K562 (cell line): Measurements from ENCODE around the gene LAMA3. TPM values are rescaled to one million over a fixed set of nuclear protein-coding genes. Genes with fewer than 3 reads are reported as not detected.

Experiments used
- ATAC-seq: fragments of 200-7000 bp; cut with Tn5 transposase; 3 replicates; pipeline ENCODE4 v1.9.1; 2020; ENCODE audit warnings: moderate library complexity
- BruUV-seq: library from RNA; stranded (reverse); fragments of 400-500 nt; replicated peaks from 2 replicates; lab custom pipeline; 2021; lab: Mats Ljungman, UMichigan
- CTCF ChIA-PET: fragments of 300-600 bp; formaldehyde crosslinking; extraction: SDS; loops from one replicate; lab custom pipeline; 2021; ENCODE audit warnings: low intra/inter-chr PET ratio; lab: Yijun Ruan, JAX
- POLR2A ChIA-PET: fragments of 300-600, 350-650 bp; sonication (Branson Sonifier 250); formaldehyde crosslinking; extraction: SDS; loops from one replicate; lab custom pipeline; 2021; ENCODE audit warnings: antibody characterized with exemption, inconsistent platforms; lab: Yijun Ruan, JAX
- DNase-seq, 4 experiments: peaks; one replicate each; pipeline versions ENCODE4 v3.0.0 to v3.0.0-alpha.2; 2011 to 2018; ENCODE audit warnings: low spot score in 3 of 4, mixed read lengths in 3 of 4; ENCODE audit errors: extremely low read depth in 1 of 4
- FAIRE-seq: peaks from 2 replicates; lab custom pipeline; 2011; peaks lifted over from hg19 to GRCh38; lab: Jason Lieb, UNC
- H2AFZ ChIP-seq: 2 replicates; pipeline ENCODE4 v1.6.0; 2011; ENCODE audit warnings: low read depth, low read length, control low read depth, inconsistent platforms
- H3K27ac ChIP-seq: fragments of 200-600 bp; 3 replicates; pipeline ENCODE4 v1.8.0; 2011; ENCODE audit warnings: low read depth, mild to moderate bottlenecking, control low read depth, inconsistent platforms, low read length, moderate library complexity, mixed read lengths; ENCODE audit errors: extremely low read depth
- H3K27me3 ChIP-seq, 2 experiments: fragments of 300-600 bp in 1 of 2; 2 replicates in 1 of 2; 3 replicates in 1 of 2; pipeline versions ENCODE4 v1.6.0 to v1.8.0; 2011; ENCODE audit warnings: inconsistent platforms in 2 of 2, low read length in 2 of 2, mild to moderate bottlenecking in 1 of 2, mixed read lengths in 1 of 2, moderate library complexity in 1 of 2; ENCODE audit not compliant: control insufficient read depth in 2 of 2, insufficient read depth in 2 of 2
- H3K36me3 ChIP-seq: fragments of 300-600 bp; 3 replicates; pipeline ENCODE4 v1.8.0; 2011; ENCODE audit warnings: mild to moderate bottlenecking, low read length, inconsistent platforms; ENCODE audit not compliant: control insufficient read depth, insufficient read depth
- H3K4me1 ChIP-seq, 2 experiments: fragments of 200-600 bp in 1 of 2; replicated peaks in 1 of 2; 2 replicates in 1 of 2; 3 replicates in 1 of 2; pipeline versions ENCODE4 v1.5.1 to v1.8.0; 2011; ENCODE audit warnings: inconsistent platforms in 2 of 2, low read length in 2 of 2, mild to moderate bottlenecking in 1 of 2, mixed read lengths in 1 of 2, moderate library complexity in 1 of 2; ENCODE audit not compliant: control insufficient read depth in 2 of 2, insufficient read depth in 2 of 2
- H3K4me2 ChIP-seq: 2 replicates; pipeline ENCODE4 v1.6.1; 2011; ENCODE audit warnings: low read length, control low read depth, inconsistent platforms, mixed read lengths; ENCODE audit not compliant: insufficient read depth
- H3K4me3 ChIP-seq: fragments of 200-600 bp; sonication (generic), shearing (Covaris generic); 2 replicates; pipeline ENCODE4 v1.5.1; 2016; ENCODE audit warnings: control low read depth, inconsistent platforms
- H3K79me2 ChIP-seq: fragments of 200-600 bp; 3 replicates; pipeline ENCODE4 v1.8.0; 2011; ENCODE audit warnings: low read length, inconsistent platforms; ENCODE audit not compliant: control insufficient read depth, insufficient read depth
- H3K9ac ChIP-seq, 2 experiments: 2 replicates each; pipeline versions ENCODE4 v1.6.0 to v1.6.1; 2011; ENCODE audit warnings: low read depth in 2 of 2, low read length in 2 of 2, control low read depth in 1 of 2, inconsistent platforms in 1 of 2, mild to moderate bottlenecking in 1 of 2, mixed read lengths in 1 of 2; ENCODE audit not compliant: insufficient read depth in 1 of 2
- H3K9me1 ChIP-seq: one replicate; pipeline ENCODE4 v1.6.0; 2011; ENCODE audit warnings: inconsistent platforms, mild to moderate bottlenecking, low read length, moderate library complexity; ENCODE audit not compliant: control insufficient read depth, insufficient read depth
- H3K9me3 ChIP-seq: replicated peaks from 2 replicates; pipeline ENCODE4 v1.5.1; 2011; ENCODE audit warnings: low read depth, low read length, inconsistent platforms; ENCODE audit not compliant: control insufficient read depth, insufficient read depth
- H4K20me1 ChIP-seq: replicated peaks from 2 replicates; pipeline ENCODE4 v1.6.1; 2011; ENCODE audit warnings: low read length, inconsistent platforms, mixed read lengths; ENCODE audit not compliant: control insufficient read depth, insufficient read depth
- CHCHD3 ChIP-seq: fragments of 250-450 bp; sonication (Bioruptor Pico); IDR thresholded peaks from 2 replicates; pipeline ENCODE4 v2.1.2; 2022; ENCODE audit warnings: mild to moderate bottlenecking
- ETV1 ChIP-seq: fragments of 450-650 bp; conservative IDR thresholded peaks from 2 replicates; pipeline ENCODE4 v1.6.1; 2016; ENCODE audit warnings: missing genetic modification characterization, control low read depth, low read depth, missing compliant biosample characterization
- NFIC ChIP-seq: fragments of 450-650 bp; IDR thresholded peaks from 2 replicates; pipeline ENCODE4 v1.6.1; 2017; ENCODE audit warnings: mild to moderate bottlenecking, inconsistent platforms
- RAD51 ChIP-seq: fragments of 450-650 bp; IDR thresholded peaks from 2 replicates; pipeline ENCODE4 v1.7.1; 2016; ENCODE audit warnings: low read depth, mild to moderate bottlenecking, borderline replicate concordance
- RCOR1 ChIP-seq, 2 experiments: IDR thresholded peaks; 2 replicates each; pipeline ENCODE4 v1.6.1; 2012; ENCODE audit warnings: low read depth in 2 of 2, low read length in 2 of 2, borderline replicate concordance in 1 of 2, improper control_type of control experiment in 1 of 2
- SNIP1 ChIP-seq: fragments of 450-650 bp; IDR thresholded peaks from 2 replicates; pipeline ENCODE4 v1.7.1; 2017; ENCODE audit warnings: low read depth, mild to moderate bottlenecking
- SREBF1 ChIP-seq: fragments of 150-350 bp; IDR thresholded peaks from 2 replicates; pipeline ENCODE4 v1.6.1; 2014; ENCODE audit warnings: antibody characterized with exemption, low read depth, low read length, borderline replicate concordance
- WGBS: fragments of 100-300 bp; shearing (Covaris generic); methylation state at CpG from one replicate; pipeline ENCODE4 v1.1.6; 2016; ENCODE audit warnings: low coverage, mixed read lengths; ENCODE audit not compliant: insufficient coverage; ENCODE audit errors: missing lambda C conversion rate; 5-methylcytosine and 5-hydroxymethylcytosine counted together
- in situ Hi-C: fragments of 300-500 bp; cut with MboI; formaldehyde crosslinking; loops from 4 replicates; pipeline ENCODE4 v1.15.0; 2018; ENCODE audit warnings: inconsistent platforms, mixed read lengths
- intact Hi-C: fragments of 100-400 bp; cut with micrococcal nuclease; formaldehyde crosslinking; loops from 2 replicates; pipeline ENCODE4 v1.14.2; 2022
- polyA plus RNA-seq, 8 experiments: library from polyadenylated mRNA; depleted of rRNA in 4 of 8; stranded (reverse) in 5 of 8; unstranded in 3 of 8; fragments of >200 nt; fragmentation: Nextera tagmentation in 2 of 8; fragmentation: Illumina TruSeq in 1 of 8; extraction: Ambion mirVana in 2 of 8; extraction: Trizol in 1 of 8; gene quantifications; 2 replicates each; pipeline versions ENCODE4 v1.2.1 to v1.2.3, GENCODE V29; 2011 to 2014; ENCODE audit warnings: inconsistent platforms in 1 of 8, missing spikeins in 1 of 8
- total RNA-seq, 7 experiments: library from RNA; depleted of rRNA in 6 of 7; stranded (reverse); fragments of >200 nt in 6 of 7; fragmentation: Illumina TruSeq in 2 of 7; extraction: Trizol in 2 of 7; gene quantifications; 2 replicates each; pipeline versions ENCODE4 v1.2.1 to v1.2.3, GENCODE V29; 2011 to 2021; ENCODE audit warnings: low replicate concordance in 1 of 7
- TF ChIP-seq, protein P1 (sequence below): fragments of 250-450 bp; sonication (Bioruptor Pico); IDR thresholded peaks from 2 replicates; pipeline ENCODE4 v1.4.0; 2020

The LAMA3 gene
- total and polyA plus RNA-seq, 9 of the 15 experiments (the other 6 are each of a cell fraction or from before 2014, with no cell fraction given) = 0.07 TPM; not detected in 8

DNA sequence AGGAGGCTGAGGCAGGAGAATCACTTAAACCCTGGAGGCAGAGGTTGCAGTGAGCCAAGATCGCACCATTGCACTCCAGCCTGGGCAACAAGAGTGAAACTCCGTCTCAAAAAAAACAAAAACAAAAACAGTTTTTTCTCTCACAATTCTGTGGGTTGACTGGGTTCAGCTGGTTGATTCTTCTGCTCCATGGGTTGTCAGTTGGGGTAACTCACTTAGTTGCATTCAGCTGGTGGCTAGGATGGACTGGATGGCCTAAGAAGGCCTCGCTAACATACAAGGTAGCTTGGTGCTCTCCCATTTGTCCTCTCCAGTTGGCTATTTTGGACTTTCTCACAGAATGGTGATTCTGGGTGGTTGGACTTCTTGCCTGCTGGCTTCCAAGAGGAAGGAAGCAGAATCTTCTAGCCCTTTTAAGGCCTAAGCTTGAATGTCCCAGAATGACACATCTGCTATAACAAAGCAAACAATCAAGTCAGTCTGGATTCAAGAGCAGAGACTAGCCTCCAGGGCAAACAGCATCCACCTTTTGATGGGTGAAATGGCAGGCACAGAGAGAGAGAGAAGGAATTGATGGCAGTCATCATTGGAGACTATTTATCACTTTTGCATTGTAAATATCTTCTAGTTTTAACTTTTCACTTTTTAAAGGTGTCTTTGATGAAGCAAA lies 17.9 kb downstream of the LAMA3 start:
- H3K27ac ChIP-seq = no peak overlapping the region
- no peak for TF ChIP-seq SNIP1
- TF ChIP-seq SREBF1 = no peak
- TF ChIP-seq RCOR1 (IDR thresholded peaks at IDR 0.05; ENCODE audit: borderline replicate concordance in 1 of 2, low read depth in 2 of 2, low read length in 2 of 2) = no peak
- TF ChIP-seq RAD51 = no peak
- ATAC-seq (no peak), DNase-seq (no peak), FAIRE-seq (no peak)
- POLR2A ChIA-PET = no interaction called here
- BruUV-seq = no TSS peak
- H4K20me1 ChIP-seq = no peaks in the 10 kb centered on the region
- no peak overlapping the region for H2AFZ ChIP-seq
- H3K4me1 ChIP-seq = peaks cover 0 to 11% of the 10 kb centered on the region in 2 experiments; a peak in 2 of 5 replicates
- H3K79me2 ChIP-seq = no peaks in the 10 kb centered on the region
- no peak overlapping the region for H3K4me2 ChIP-seq
- intact Hi-C loops (no loop called here), in situ Hi-C loops (no loop called here)
- H3K9me1 ChIP-seq = no peaks in the 10 kb centered on the region
- H3K9me3 ChIP-seq = no peaks in the 10 kb centered on the region
- no peaks in the 10 kb centered on the region for H3K36me3 ChIP-seq
- H3K4me3 ChIP-seq = no peak overlapping the region
- CTCF ChIA-PET = no interaction called here
- WGBS = 8% methylated on average over 2 of the region's 3 CpGs
- no peak overlapping the region for H3K9ac ChIP-seq
- peaks cover 6 to 9% of the 10 kb centered on the region in 2 experiments for H3K27me3 ChIP-seq

DNA sequence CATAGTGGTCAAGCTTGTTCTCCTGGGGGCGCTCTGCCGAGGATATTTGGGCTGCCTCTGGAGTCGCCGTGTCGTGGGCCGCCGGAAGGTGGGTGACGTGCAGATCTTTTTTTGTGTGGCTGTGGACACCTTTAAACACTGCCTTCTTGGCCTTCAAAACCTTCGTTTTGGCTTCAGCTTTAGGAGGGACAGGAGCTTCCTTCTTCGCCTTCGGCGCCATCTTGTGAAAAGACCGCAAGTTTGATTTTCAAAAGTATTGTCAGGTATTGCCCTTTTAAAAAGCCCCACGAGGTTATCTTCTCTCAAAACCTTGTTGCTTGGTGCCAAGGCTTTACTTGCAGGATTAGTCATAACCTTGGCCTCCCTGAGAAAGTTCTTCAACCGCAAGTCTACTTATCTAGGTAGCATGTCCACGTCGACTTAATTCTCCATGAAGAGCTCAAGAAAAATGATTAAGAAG lies 20.8 kb downstream of the LAMA3 start:
- Histone ChIP-seq H3K9me1 (no peaks in the 10 kb centered on the region), H3K27me3 (peaks cover 6% of the 10 kb centered on the region in 2 experiments), H3K4me2 (peak overlapping the region; percentile 69), H3K27ac (no peak overlapping the region), H3K4me1 (peaks cover 0 to 7% of the 10 kb centered on the region in 2 experiments; a peak in 1 of 5 replicates), H3K36me3 (no peaks in the 10 kb centered on the region), H3K4me3 (0 out of 2 replicates have a peak overlapping the region, but pooled peaks have one; percentile 1), H3K9me3 (no peaks in the 10 kb centered on the region), H2AFZ (peak overlapping the region; percentile 90), H4K20me1 (no peaks in the 10 kb centered on the region), H3K79me2 (no peaks in the 10 kb centered on the region), H3K9ac (no peak overlapping the region)
- ATAC-seq = peak; percentile 87
- peak; percentile 59 to 73 (median 64) for DNase-seq
- peak; percentile 94 for FAIRE-seq
- BruUV-seq = no TSS peak
- ChIA-PET CTCF (no interaction called here), POLR2A (interaction anchor here (0.7 to 1.2 kb wide), 3 partner anchors 10 to 222 kb away, joined by 3 to 4 read pairs (median 3); no protein-coding TSS in a partner anchor)
- in situ Hi-C loops = loop anchor here (10.0 kb wide), 1 partner anchor 205 kb away; the partner anchor contains the start of gene RMC1
- intact Hi-C loops = loop anchor here (1.0 kb wide), 1 partner anchor 207 kb away; the partner anchor contains the start of gene RMC1
- 7% methylated on average over 17 of the region's 17 CpGs for WGBS
- TF ChIP-seq CHCHD3 (no peak), ETV1 (tag) (no peak), NFIC (peak; percentile 17; the same call in 1 of the 2 replicates)
- TF ChIP-seq, protein P1, sequence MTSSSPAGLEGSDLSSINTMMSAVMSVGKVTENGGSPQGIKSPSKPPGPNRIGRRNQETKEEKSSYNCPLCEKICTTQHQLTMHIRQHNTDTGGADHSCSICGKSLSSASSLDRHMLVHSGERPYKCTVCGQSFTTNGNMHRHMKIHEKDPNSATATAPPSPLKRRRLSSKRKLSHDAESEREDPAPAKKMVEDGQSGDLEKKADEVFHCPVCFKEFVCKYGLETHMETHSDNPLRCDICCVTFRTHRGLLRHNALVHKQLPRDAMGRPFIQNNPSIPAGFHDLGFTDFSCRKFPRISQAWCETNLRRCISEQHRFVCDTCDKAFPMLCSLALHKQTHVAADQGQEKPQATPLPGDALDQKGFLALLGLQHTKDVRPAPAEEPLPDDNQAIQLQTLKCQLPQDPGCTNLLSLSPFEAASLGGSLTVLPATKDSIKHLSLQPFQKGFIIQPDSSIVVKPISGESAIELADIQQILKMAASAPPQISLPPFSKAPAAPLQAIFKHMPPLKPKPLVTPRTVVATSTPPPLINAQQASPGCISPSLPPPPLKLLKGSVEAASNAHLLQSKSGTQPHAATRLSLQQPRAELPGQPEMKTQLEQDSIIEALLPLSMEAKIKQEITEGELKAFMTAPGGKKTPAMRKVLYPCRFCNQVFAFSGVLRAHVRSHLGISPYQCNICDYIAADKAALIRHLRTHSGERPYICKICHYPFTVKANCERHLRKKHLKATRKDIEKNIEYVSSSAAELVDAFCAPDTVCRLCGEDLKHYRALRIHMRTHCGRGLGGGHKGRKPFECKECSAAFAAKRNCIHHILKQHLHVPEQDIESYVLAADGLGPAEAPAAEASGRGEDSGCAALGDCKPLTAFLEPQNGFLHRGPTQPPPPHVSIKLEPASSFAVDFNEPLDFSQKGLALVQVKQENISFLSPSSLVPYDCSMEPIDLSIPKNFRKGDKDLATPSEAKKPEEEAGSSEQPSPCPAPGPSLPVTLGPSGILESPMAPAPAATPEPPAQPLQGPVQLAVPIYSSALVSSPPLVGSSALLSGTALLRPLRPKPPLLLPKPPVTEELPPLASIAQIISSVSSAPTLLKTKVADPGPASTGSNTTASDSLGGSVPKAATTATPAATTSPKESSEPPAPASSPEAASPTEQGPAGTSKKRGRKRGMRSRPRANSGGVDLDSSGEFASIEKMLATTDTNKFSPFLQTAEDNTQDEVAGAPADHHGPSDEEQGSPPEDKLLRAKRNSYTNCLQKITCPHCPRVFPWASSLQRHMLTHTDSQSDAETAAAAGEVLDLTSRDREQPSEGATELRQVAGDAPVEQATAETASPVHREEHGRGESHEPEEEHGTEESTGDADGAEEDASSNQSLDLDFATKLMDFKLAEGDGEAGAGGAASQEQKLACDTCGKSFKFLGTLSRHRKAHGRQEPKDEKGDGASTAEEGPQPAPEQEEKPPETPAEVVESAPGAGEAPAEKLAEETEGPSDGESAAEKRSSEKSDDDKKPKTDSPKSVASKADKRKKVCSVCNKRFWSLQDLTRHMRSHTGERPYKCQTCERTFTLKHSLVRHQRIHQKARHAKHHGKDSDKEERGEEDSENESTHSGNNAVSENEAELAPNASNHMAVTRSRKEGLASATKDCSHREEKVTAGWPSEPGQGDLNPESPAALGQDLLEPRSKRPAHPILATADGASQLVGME (CRISPR knock-in tag) = no peak
